ENCODE measurements around the gene GUCY1A1.

Gene GUCY1A1

GRCh38 chr4:155772459-155773195 lies 106.0 kb downstream of the GUCY1A1 start:
- H3K9ac ChIP-seq (ENCODE audit: low read length in 2 of 2): no peak overlapping the region
- no peaks in the 10 kb centered on the region for H3K9me3 ChIP-seq (ENCODE audit: control insufficient read depth in 2 of 2, low read length in 2 of 2)
- H3K4me3 ChIP-seq (ENCODE audit: low read length in 2 of 2): no peak overlapping the region
- H3K36me3 ChIP-seq (ENCODE audit: control insufficient read depth in 2 of 2, insufficient read depth in 2 of 2, low read length in 2 of 2): peaks cover 7 to 9% of the 10 kb centered on the region in 2 donors
- peak overlapping the region; percentile 42 for H3K27ac ChIP-seq (ENCODE audit: low read length)
- H3K4me1 ChIP-seq (ENCODE audit: control insufficient read depth, insufficient read depth, low read length): peaks cover 18% of the 10 kb centered on the region
- H3K27me3 ChIP-seq (ENCODE audit: control insufficient read depth in 1 of 2, insufficient read depth in 2 of 2, low read length in 2 of 2): no peaks in the 10 kb centered on the region

- peak overlapping the region; percentile 60 for H3K27ac ChIP-seq (ENCODE audit: low read length)
- H3K4me1 ChIP-seq (ENCODE audit: control insufficient read depth, insufficient read depth, low read length): peaks cover 18% of the 10 kb centered on the region
Observed at GRCh38 chr4:155773196-155773800, 106.7 kb downstream of the GUCY1A1 start.

GRCh38 chr4:155774033-155774432 lies 107.4 kb downstream of the GUCY1A1 start:
- H3K27me3 ChIP-seq (ENCODE audit: control insufficient read depth in 1 of 2, insufficient read depth in 2 of 2, low read length in 2 of 2): no peaks in the 10 kb centered on the region
- H3K27ac ChIP-seq (ENCODE audit: low read length): peak overlapping the region; percentile 60
- H3K36me3 ChIP-seq (ENCODE audit: control insufficient read depth in 2 of 2, insufficient read depth in 2 of 2, low read length in 2 of 2): peaks cover 7 to 9% of the 10 kb centered on the region in 2 donors
- H3K4me1 ChIP-seq (ENCODE audit: control insufficient read depth, insufficient read depth, low read length): peaks cover 22% of the 10 kb centered on the region
- no peak overlapping the region for H3K4me3 ChIP-seq (ENCODE audit: low read length in 2 of 2)
- H3K9me3 ChIP-seq (ENCODE audit: control insufficient read depth in 2 of 2, low read length in 2 of 2): no peaks in the 10 kb centered on the region
- no peak overlapping the region for H3K9ac ChIP-seq (ENCODE audit: low read length in 2 of 2)

More at GRCh38 chr4:155773196-155773800, 106.7 kb downstream of the GUCY1A1 start:
- H3K4me3 ChIP-seq (ENCODE audit: low read length in 2 of 2): no peak overlapping the region
- H3K36me3 ChIP-seq (ENCODE audit: control insufficient read depth in 2 of 2, insufficient read depth in 2 of 2, low read length in 2 of 2): peaks cover 7 to 9% of the 10 kb centered on the region in 2 donors
- H3K27me3 ChIP-seq (ENCODE audit: control insufficient read depth in 1 of 2, insufficient read depth in 2 of 2, low read length in 2 of 2): no peaks in the 10 kb centered on the region
- no peaks in the 10 kb centered on the region for H3K9me3 ChIP-seq (ENCODE audit: control insufficient read depth in 2 of 2, low read length in 2 of 2)
- H3K9ac ChIP-seq (ENCODE audit: low read length in 2 of 2): no peak overlapping the region

- Histone ChIP-seq H3K9me3 (ENCODE audit: control insufficient read depth in 2 of 2, low read length in 2 of 2) (no peaks in the 10 kb centered on the region), H3K27me3 (ENCODE audit: control insufficient read depth in 1 of 2, insufficient read depth in 2 of 2, low read length in 2 of 2) (no peaks in the 10 kb centered on the region), H3K9ac (ENCODE audit: low read length in 2 of 2) (peak overlapping the region in 1 of 2 donors; percentile 28), H3K4me3 (ENCODE audit: low read length in 2 of 2) (no peak overlapping the region), H3K4me1 (ENCODE audit: control insufficient read depth, insufficient read depth, low read length) (peaks cover 21% of the 10 kb centered on the region), H3K36me3 (ENCODE audit: control insufficient read depth in 2 of 2, insufficient read depth in 2 of 2, low read length in 2 of 2) (peaks cover 7 to 9% of the 10 kb centered on the region in 2 donors), H3K27ac (ENCODE audit: low read length) (peak overlapping the region; percentile 6)
Observed at GRCh38 chr4:155777971-155778735, 111.5 kb downstream of the GUCY1A1 start.

GRCh38 chr4:155780775-155781174 lies 114.1 kb downstream of the GUCY1A1 start:
- no peak overlapping the region for H3K4me3 ChIP-seq (ENCODE audit: low read length in 2 of 2)
- H3K27me3 ChIP-seq (ENCODE audit: control insufficient read depth in 1 of 2, insufficient read depth in 2 of 2, low read length in 2 of 2): no peaks in the 10 kb centered on the region
- peaks cover 12% of the 10 kb centered on the region for H3K4me1 ChIP-seq (ENCODE audit: control insufficient read depth, insufficient read depth, low read length)
- peak overlapping the region; percentile 26 for H3K27ac ChIP-seq (ENCODE audit: low read length)
- H3K36me3 ChIP-seq (ENCODE audit: control insufficient read depth in 2 of 2, insufficient read depth in 2 of 2, low read length in 2 of 2): no peaks in the 10 kb centered on the region
- H3K9me3 ChIP-seq (ENCODE audit: control insufficient read depth in 2 of 2, low read length in 2 of 2): no peaks in the 10 kb centered on the region
- H3K9ac ChIP-seq (ENCODE audit: low read length in 2 of 2): no peak overlapping the region

- no peaks in the 10 kb centered on the region for H3K9me3 ChIP-seq (ENCODE audit: control insufficient read depth in 2 of 2, low read length in 2 of 2)
Observed at GRCh38 chr4:155781249-155781831, 114.7 kb downstream of the GUCY1A1 start.

More at GRCh38 chr4:155781249-155781831, 114.7 kb downstream of the GUCY1A1 start:
- no peak overlapping the region for H3K9ac ChIP-seq (ENCODE audit: low read length in 2 of 2)
- no peaks in the 10 kb centered on the region for H3K27me3 ChIP-seq (ENCODE audit: control insufficient read depth in 1 of 2, insufficient read depth in 2 of 2, low read length in 2 of 2)
- no peaks in the 10 kb centered on the region for H3K36me3 ChIP-seq (ENCODE audit: control insufficient read depth in 2 of 2, insufficient read depth in 2 of 2, low read length in 2 of 2)
- peaks cover 12% of the 10 kb centered on the region for H3K4me1 ChIP-seq (ENCODE audit: control insufficient read depth, insufficient read depth, low read length)
- H3K27ac ChIP-seq (ENCODE audit: low read length): no peak overlapping the region
- no peak overlapping the region for H3K4me3 ChIP-seq (ENCODE audit: low read length in 2 of 2)

Data from stomach smooth muscle (tissue), 2 donors.